Sigmoid colon (tissue), 7 donors: ENCODE measurements around the gene PAPPA. TPM values are rescaled to one million over a fixed set of nuclear protein-coding genes. Genes with fewer than 3 reads are reported as not detected.

Experiments used
- DNase-seq: peaks from one replicate; pipeline ENCODE4 v3.0.0-alpha.2; 2019
- H3K27ac ChIP-seq, 4 donors: fragments of 200-600 bp; sonication (generic); one replicate each; pipeline ENCODE4 v1.5.1; 2016 to 2019; ENCODE audit warnings: mild to moderate bottlenecking in 1 of 4
- H3K27me3 ChIP-seq, 3 donors: fragments of 200-600 bp; sonication (generic); one replicate each; pipeline ENCODE4 v1.5.1; 2019; ENCODE audit warnings: mild to moderate bottlenecking in 1 of 3
- H3K36me3 ChIP-seq, 4 donors: fragments of 200-600 bp; sonication (generic); one replicate each; pipeline ENCODE4 v1.5.1; 2016 to 2019
- H3K4me1 ChIP-seq, 4 donors: fragments of 200-600 bp; sonication (generic); one replicate each; pipeline ENCODE4 v1.5.1; 2017 to 2019
- H3K4me3 ChIP-seq, 4 donors: fragments of 200-600 bp; sonication (generic); one replicate each; pipeline ENCODE4 v1.5.1; 2017 to 2019; ENCODE audit warnings: mild to moderate bottlenecking in 2 of 4, moderate library complexity in 1 of 4
- H3K9me3 ChIP-seq, 4 donors: fragments of 200-600 bp in 3 of 4; sonication (generic) in 3 of 4; one replicate each; pipeline versions ENCODE4 v1.5.1 to v1.6.1; 2013 to 2019
- EP300 ChIP-seq, 4 donors: sonication (generic); formaldehyde crosslinking; IDR thresholded peaks; one replicate each; pipeline ENCODE4 v1.6.1; 2017; ENCODE audit warnings: antibody characterized with exemption in 4 of 4
- POLR2A ChIP-seq, 2 donors: fragments of 450-650 bp; IDR thresholded peaks; one replicate each; pipeline ENCODE4 v1.6.1; 2016; ENCODE audit warnings: antibody characterized with exemption in 2 of 2, mild to moderate bottlenecking in 2 of 2, moderate library complexity in 2 of 2
- POLR2AphosphoS5 ChIP-seq, 4 donors: sonication (generic); formaldehyde crosslinking; IDR thresholded peaks; one replicate each; pipeline ENCODE4 v1.6.1; 2017; ENCODE audit warnings: antibody characterized with exemption in 4 of 4
- WGBS, 2 donors: extraction: QIAGEN DNeasy Blood & Tissue Kit; methylation state at CpG; one replicate each; pipeline ENCODE4 v1.1.7; 2013; 5-methylcytosine and 5-hydroxymethylcytosine counted together
- intact Hi-C: fragments of 100-400 bp; cut with DNase I; formaldehyde crosslinking; loops from one replicate; pipeline ENCODE4 v1.15.1; 2023
- polyA plus RNA-seq, 3 donors: library from polyadenylated mRNA; stranded (reverse); fragments of 200-250 nt; gene quantifications; one replicate each; pipeline ENCODE4 v1.2.3, GENCODE V29; 2013
- total RNA-seq, 4 donors: library from RNA; depleted of rRNA; stranded (reverse); fragments of >200 nt; gene quantifications; one replicate each; pipeline ENCODE4 v1.1.0, GENCODE V29; 2016
- TF ChIP-seq, protein P1 (sequence below), 4 experiments: fragments of 450-650 bp in 3 of 4; fragments of 200-600 bp in 1 of 4; IDR thresholded peaks; one replicate each; pipeline ENCODE4 v1.5.1; 2016 to 2019; ENCODE audit warnings: antibody characterized with exemption in 4 of 4, mild to moderate bottlenecking in 3 of 4, moderate library complexity in 2 of 4
- donor health status: healthy with polysubstance abuse.
- donor health status: Bipolar disorder and iron deficiency.
- donor health status: healthy.

The PAPPA gene
- total and polyA plus RNA-seq, 7 donors: under 0.01 to 6.6 (median 3.6) TPM

DNA sequence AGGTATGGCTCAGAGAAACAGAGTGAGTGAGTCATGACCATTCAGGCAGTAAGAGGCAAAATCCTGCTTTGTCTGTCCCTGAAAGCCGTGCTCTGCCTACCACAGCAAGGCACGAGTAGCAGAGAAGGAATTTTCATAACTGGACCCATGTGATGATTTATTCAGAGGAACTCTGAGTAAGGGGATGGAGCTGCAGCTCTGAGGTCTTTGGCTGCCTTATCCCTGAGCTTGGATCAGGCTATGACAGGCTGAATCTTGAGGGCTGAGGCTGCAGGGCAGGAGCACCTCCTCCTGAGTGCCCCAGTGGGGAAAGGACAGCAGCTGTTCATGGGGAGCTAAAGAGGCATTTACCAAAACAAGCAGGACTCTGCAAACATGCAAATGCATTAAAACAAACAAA is 183.4 kb downstream of the PAPPA start:
- intact Hi-C loops: no loop called here
- Histone ChIP-seq H3K9me3 (no peaks in the 10 kb centered on the region), H3K4me3 (no peak overlapping the region), H3K36me3 (no peaks in the 10 kb centered on the region), H3K4me1 (no peaks in the 10 kb centered on the region), H3K27ac (no peak overlapping the region), H3K27me3 (no peaks in the 10 kb centered on the region)
- DNase-seq: no peak
- TF ChIP-seq, protein P1, sequence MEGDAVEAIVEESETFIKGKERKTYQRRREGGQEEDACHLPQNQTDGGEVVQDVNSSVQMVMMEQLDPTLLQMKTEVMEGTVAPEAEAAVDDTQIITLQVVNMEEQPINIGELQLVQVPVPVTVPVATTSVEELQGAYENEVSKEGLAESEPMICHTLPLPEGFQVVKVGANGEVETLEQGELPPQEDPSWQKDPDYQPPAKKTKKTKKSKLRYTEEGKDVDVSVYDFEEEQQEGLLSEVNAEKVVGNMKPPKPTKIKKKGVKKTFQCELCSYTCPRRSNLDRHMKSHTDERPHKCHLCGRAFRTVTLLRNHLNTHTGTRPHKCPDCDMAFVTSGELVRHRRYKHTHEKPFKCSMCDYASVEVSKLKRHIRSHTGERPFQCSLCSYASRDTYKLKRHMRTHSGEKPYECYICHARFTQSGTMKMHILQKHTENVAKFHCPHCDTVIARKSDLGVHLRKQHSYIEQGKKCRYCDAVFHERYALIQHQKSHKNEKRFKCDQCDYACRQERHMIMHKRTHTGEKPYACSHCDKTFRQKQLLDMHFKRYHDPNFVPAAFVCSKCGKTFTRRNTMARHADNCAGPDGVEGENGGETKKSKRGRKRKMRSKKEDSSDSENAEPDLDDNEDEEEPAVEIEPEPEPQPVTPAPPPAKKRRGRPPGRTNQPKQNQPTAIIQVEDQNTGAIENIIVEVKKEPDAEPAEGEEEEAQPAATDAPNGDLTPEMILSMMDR (IDR thresholded peaks at IDR 0.05): no peak
- TF ChIP-seq POLR2A (IDR thresholded peaks at IDR 0.05) (no peak), POLR2AphosphoS5 (IDR thresholded peaks at IDR 0.05) (no peak), EP300 (IDR thresholded peaks at IDR 0.05) (no peak)
- WGBS, 2 donors: 42% methylated on average over 2 of the region's 2 CpGs

- no peaks in the 10 kb centered on the region for H3K27me3 ChIP-seq
- no peak overlapping the region for H3K27ac ChIP-seq
- H3K36me3 ChIP-seq: no peaks in the 10 kb centered on the region
- no peak for TF ChIP-seq EP300 (IDR thresholded peaks at IDR 0.05)
- intact Hi-C loops: no loop called here
- DNase-seq: no peak
- H3K4me3 ChIP-seq: no peak overlapping the region
- WGBS, 2 donors: 58 to 65% methylated on average over 1 of the region's 1 CpG
- H3K4me1 ChIP-seq: no peaks in the 10 kb centered on the region
- no peaks in the 10 kb centered on the region for H3K9me3 ChIP-seq
Observed at GRCh38 chr9:116340270-116340669, 186.7 kb downstream of the PAPPA start.

DNA sequence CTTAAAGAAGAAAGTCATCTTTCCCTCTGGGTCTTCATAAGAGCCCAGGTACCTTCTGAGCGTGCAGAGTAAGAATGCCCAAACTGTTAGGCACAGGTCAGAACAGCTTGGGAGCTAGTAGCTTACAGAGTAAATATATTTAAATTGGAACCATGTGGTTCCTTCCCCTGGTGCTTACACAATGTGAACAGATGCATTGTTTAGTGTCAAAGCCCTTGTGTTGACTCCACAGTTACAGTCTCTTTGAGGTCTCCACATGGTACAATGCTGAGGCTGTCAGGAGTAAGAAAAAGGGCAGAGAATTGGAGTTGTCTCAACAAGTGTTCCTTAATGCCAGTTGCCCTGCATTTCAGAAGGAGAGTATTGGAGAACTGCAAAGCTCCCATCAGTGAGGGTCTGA is 188.5 kb downstream of the PAPPA start:
- intact Hi-C loops: no loop called here
- WGBS, 2 donors: 91 to 92% methylated on average over 1 of the region's 1 CpG
- H3K36me3 ChIP-seq: no peaks in the 10 kb centered on the region
- no peaks in the 10 kb centered on the region for H3K9me3 ChIP-seq
- no peak for TF ChIP-seq POLR2A (IDR thresholded peaks at IDR 0.05)
- no peak for TF ChIP-seq POLR2AphosphoS5 (IDR thresholded peaks at IDR 0.05)
- TF ChIP-seq, protein P1 (IDR thresholded peaks at IDR 0.05): no peak
- TF ChIP-seq EP300 (IDR thresholded peaks at IDR 0.05): no peak
- H3K27me3 ChIP-seq: no peaks in the 10 kb centered on the region
- no peak overlapping the region for H3K4me3 ChIP-seq
- DNase-seq: no peak
- H3K4me1 ChIP-seq: no peaks in the 10 kb centered on the region
- H3K27ac ChIP-seq: no peak overlapping the region

GRCh38 chr9:116342941-116343340 is 189.3 kb downstream of the PAPPA start:
- no peaks in the 10 kb centered on the region for H3K36me3 ChIP-seq

DNA sequence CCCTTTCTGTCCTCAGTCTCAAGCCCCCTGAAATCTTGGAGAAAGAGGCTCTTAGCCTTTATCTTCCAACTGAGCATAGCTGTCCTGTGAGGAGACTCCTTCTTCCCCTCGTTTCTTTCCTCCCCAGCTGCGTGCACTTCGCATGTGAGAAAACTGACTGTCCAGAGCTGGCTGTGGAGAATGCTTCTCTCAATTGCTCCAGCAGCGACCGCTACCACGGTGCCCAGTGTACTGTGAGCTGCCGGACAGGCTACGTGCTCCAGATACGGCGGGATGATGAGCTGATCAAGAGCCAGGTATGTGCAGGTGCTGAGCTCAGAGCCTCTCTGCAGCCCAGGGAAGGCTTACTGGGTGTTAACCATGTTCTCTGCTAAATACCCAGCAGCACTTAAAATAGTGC is 190.8 kb downstream of the PAPPA start:
- H3K27me3 ChIP-seq: no peaks in the 10 kb centered on the region
- WGBS, 2 donors: 90 to 92% methylated on average over 10 of the region's 10 CpGs
- H3K36me3 ChIP-seq: no peaks in the 10 kb centered on the region

More at GRCh38 chr9:116342941-116343340, 189.3 kb downstream of the PAPPA start:
- no peak overlapping the region for H3K27ac ChIP-seq
- no peaks in the 10 kb centered on the region for H3K4me1 ChIP-seq
- no peak overlapping the region for H3K4me3 ChIP-seq
- H3K27me3 ChIP-seq: no peaks in the 10 kb centered on the region
- no peak for DNase-seq
- WGBS, 2 donors: 64 to 71% methylated on average over 2 of the region's 2 CpGs
- intact Hi-C loops: no loop called here
- H3K9me3 ChIP-seq: no peaks in the 10 kb centered on the region
- TF ChIP-seq EP300 (IDR thresholded peaks at IDR 0.05) (no peak), POLR2AphosphoS5 (IDR thresholded peaks at IDR 0.05) (no peak)

GRCh38 chr9:116345393-116345792 is 191.8 kb downstream of the PAPPA start:
- no peak overlapping the region for H3K4me3 ChIP-seq
- no peaks in the 10 kb centered on the region for H3K27me3 ChIP-seq
- H3K4me1 ChIP-seq: no peaks in the 10 kb centered on the region
- 91% methylated on average over 2 of the region's 2 CpGs for WGBS, 2 donors
- H3K36me3 ChIP-seq: no peaks in the 10 kb centered on the region
- no peaks in the 10 kb centered on the region for H3K9me3 ChIP-seq
- intact Hi-C loops: no loop called here
- no peak for DNase-seq
- H3K27ac ChIP-seq: no peak overlapping the region
- TF ChIP-seq POLR2AphosphoS5 (IDR thresholded peaks at IDR 0.05) (no peak), EP300 (IDR thresholded peaks at IDR 0.05) (no peak), POLR2A (IDR thresholded peaks at IDR 0.05) (no peak)
- TF ChIP-seq, protein P1 (IDR thresholded peaks at IDR 0.05): no peak

More for the DNA sequence above, 190.8 kb downstream of the PAPPA start:
- no peak overlapping the region for H3K27ac ChIP-seq
- no peaks in the 10 kb centered on the region for H3K4me1 ChIP-seq
- no peak for TF ChIP-seq POLR2AphosphoS5 (IDR thresholded peaks at IDR 0.05)
- no peak for TF ChIP-seq POLR2A (IDR thresholded peaks at IDR 0.05)
- no peak for TF ChIP-seq EP300 (IDR thresholded peaks at IDR 0.05)
- TF ChIP-seq, protein P1 (IDR thresholded peaks at IDR 0.05): no peak
- intact Hi-C loops: no loop called here
- DNase-seq: no peak
- H3K4me3 ChIP-seq: no peak overlapping the region
- no peaks in the 10 kb centered on the region for H3K9me3 ChIP-seq
